HG03064 (cell line): Measurements from ENCODE around the gene ROR2.

Experiments used
- ATAC-seq: cut with Tn5 transposase; IDR thresholded peaks from one replicate; pipeline ENCODE4 v1.9.1; 2021; ENCODE audit warnings: low read depth; ENCODE audit not compliant: unreplicated experiment

The ROR2 gene

GRCh38 chr9:91726406-91727100 is 223.5 kb downstream of the ROR2 start:
- ATAC-seq: no peak

- ATAC-seq: no peak
Measured at GRCh38 chr9:91725651-91726050, 224.4 kb downstream of the ROR2 start.

- no peak for ATAC-seq
Measured at GRCh38 chr9:91724609-91725505, 225.2 kb downstream of the ROR2 start.

GRCh38 chr9:91724068-91724440 is 226.0 kb downstream of the ROR2 start:
- ATAC-seq: no peak

- no peak for ATAC-seq
Measured at GRCh38 chr9:91723420-91724067, 226.5 kb downstream of the ROR2 start.

- no peak for ATAC-seq
Measured at GRCh38 chr9:91720751-91721705, 229.0 kb downstream of the ROR2 start.

GRCh38 chr9:91720313-91720712 is 229.7 kb downstream of the ROR2 start:
- no peak for ATAC-seq

GRCh38 chr9:91718071-91718470 is 232.0 kb downstream of the ROR2 start:
- no peak for ATAC-seq

- no peak for ATAC-seq
Measured at GRCh38 chr9:91716815-91717214, 233.2 kb downstream of the ROR2 start.

GRCh38 chr9:91716239-91716638 is 233.8 kb downstream of the ROR2 start:
- no peak for ATAC-seq

GRCh38 chr9:91714874-91715615 is 235.0 kb downstream of the ROR2 start:
- no peak for ATAC-seq

GRCh38 chr9:91714020-91714806 is 235.8 kb downstream of the ROR2 start:
- ATAC-seq: no peak

GRCh38 chr9:91712811-91713210 is 237.2 kb downstream of the ROR2 start:
- ATAC-seq: no peak

- ATAC-seq: peak; percentile 73
Measured at GRCh38 chr9:91711755-91712601, 238.1 kb downstream of the ROR2 start.

GRCh38 chr9:91710158-91710557 is 239.9 kb downstream of the ROR2 start:
- no peak for ATAC-seq

- ATAC-seq: no peak
Measured at GRCh38 chr9:91705386-91705785, 244.6 kb downstream of the ROR2 start.

GRCh38 chr9:91700475-91700874 is 249.6 kb downstream of the ROR2 start:
- ATAC-seq: no peak

- no peak for ATAC-seq
Measured at GRCh38 chr9:91698266-91698665, 251.8 kb downstream of the ROR2 start.
